ENCODE measurements around the gene SULT4A1.

- TF ChIP-seq NR2F1 (conservative IDR thresholded peaks at IDR 0.05), result no peak
- no peak for TF ChIP-seq PBX3 (IDR thresholded peaks at IDR 0.05; ENCODE audit: insufficient replicate concordance, low read depth, low read length)
- no peak for TF ChIP-seq CTCF (IDR thresholded peaks at IDR 0.05 in 2 of 3, conservative IDR thresholded peaks at IDR 0.05 in 1 of 3; ENCODE audit: control insufficient read depth in 2 of 3, extremely low read depth in 1 of 3, insufficient read depth in 1 of 3, low read depth in 3 of 3, low read length in 3 of 3)
- TF ChIP-seq MXI1 (IDR thresholded peaks at IDR 0.05; ENCODE audit: low read depth, low read length), result no peak
- TF ChIP-seq TCF12 (IDR thresholded peaks at IDR 0.05; ENCODE audit: low read depth, low read length), result no peak
- TF ChIP-seq SIN3A (IDR thresholded peaks at IDR 0.05; ENCODE audit: low read depth, low read length), result no peak
- TF ChIP-seq ZBTB11 (CRISPR knock-in tag; IDR thresholded peaks at IDR 0.05), result no peak
- TF ChIP-seq CEBPB (IDR thresholded peaks at IDR 0.05; ENCODE audit: borderline replicate concordance in 1 of 2, low read depth in 2 of 2, low read length in 2 of 2), result no peak
- no peak for TF ChIP-seq BHLHE40 (IDR thresholded peaks at IDR 0.05; ENCODE audit: borderline replicate concordance in 1 of 2, low read depth in 2 of 2, low read length in 1 of 2)
Measured at GRCh38 chr22:43829904-43830851, 32.1 kb downstream of the SULT4A1 start.

Measured in GM12878 (cell line).